K562 (cell line): Measurements from ENCODE around the gene CHRNA9. TPM values are rescaled to one million over a fixed set of nuclear protein-coding genes. Genes with fewer than 3 reads are reported as not detected.

Source experiments
- CBFA2T2 ChIP-seq: fragments of 450-650 bp; conservative IDR thresholded peaks from 2 replicates; pipeline ENCODE4 v1.6.1; 2017; ENCODE audit warnings: mild to moderate bottlenecking
- CBX8 ChIP-seq: fragments of 200-600 bp; sonication (generic); IDR thresholded peaks from 2 replicates; pipeline ENCODE4 v1.6.1; 2012; ENCODE audit warnings: borderline replicate concordance, mixed run types, low read depth, mild to moderate bottlenecking, moderate library complexity, mixed read lengths, low read length, control low read depth, inconsistent platforms; ENCODE audit not compliant: poor library complexity, severe bottlenecking; ENCODE audit errors: extremely low read depth
- MBD2 ChIP-seq: sonication (generic); IDR thresholded peaks from 2 replicates; pipeline ENCODE4 v1.6.1; 2016; ENCODE audit warnings: low read depth, borderline replicate concordance
- NFRKB ChIP-seq: fragments of 450-650 bp; IDR thresholded peaks from 2 replicates; pipeline ENCODE4 v1.6.1; 2016; ENCODE audit warnings: low read depth
- NUFIP1 ChIP-seq: fragments of 450-650 bp; IDR thresholded peaks from 2 replicates; pipeline ENCODE4 v1.6.1; 2018; ENCODE audit not compliant: partially characterized antibody
- RFX5 ChIP-seq: IDR thresholded peaks from 2 replicates; pipeline ENCODE4 v1.6.1; 2011; ENCODE audit warnings: low read depth, mild to moderate bottlenecking, improper control_type of control experiment, low read length
- SAFB ChIP-seq: fragments of 200-400 bp; formaldehyde crosslinking; IDR thresholded peaks from 2 replicates; pipeline ENCODE4 v1.6.1; 2017; ENCODE audit warnings: low read depth, low read length, borderline replicate concordance
- TFAM ChIP-seq: fragments of 250-450 bp; sonication (Bioruptor Pico); conservative IDR thresholded peaks from 2 replicates; pipeline ENCODE4 v1.5.0; 2021; ENCODE audit warnings: mild to moderate bottlenecking, moderate library complexity
- ZNF146 ChIP-seq: IDR thresholded peaks from one replicate; pipeline ENCODE4 v1.6.1; 2018; ENCODE audit warnings: missing compliant biosample characterization; ENCODE audit not compliant: unreplicated experiment
- ZNF24 ChIP-seq: fragments of 450-650 bp; IDR thresholded peaks from 2 replicates; pipeline ENCODE4 v1.6.1; 2016
- polyA plus RNA-seq, 8 experiments: library from polyadenylated mRNA; depleted of rRNA in 4 of 8; stranded (reverse) in 5 of 8; unstranded in 3 of 8; fragments of >200 nt; fragmentation: Nextera tagmentation in 2 of 8; fragmentation: Illumina TruSeq in 1 of 8; extraction: Ambion mirVana in 2 of 8; extraction: Trizol in 1 of 8; gene quantifications; 2 replicates each; pipeline versions ENCODE4 v1.2.1 to v1.2.3, GENCODE V29; 2011 to 2014; ENCODE audit warnings: inconsistent platforms in 1 of 8, missing spikeins in 1 of 8
- total RNA-seq, 7 experiments: library from RNA; depleted of rRNA in 6 of 7; stranded (reverse); fragments of >200 nt in 6 of 7; fragmentation: Illumina TruSeq in 2 of 7; extraction: Trizol in 2 of 7; gene quantifications; 2 replicates each; pipeline versions ENCODE4 v1.2.1 to v1.2.3, GENCODE V29; 2011 to 2021; ENCODE audit warnings: low replicate concordance in 1 of 7
- TF ChIP-seq, protein P1 (sequence below): fragments of 200-800 bp; sonication (Bioruptor generic); IDR thresholded peaks from 2 replicates; pipeline ENCODE4 v1.6.1; 2017; ENCODE audit warnings: missing genetic modification characterization, missing compliant biosample characterization
- TF ChIP-seq, protein P2 (sequence below): fragments of 250-450 bp; sonication (Bioruptor Pico); IDR thresholded peaks from 2 replicates; pipeline ENCODE4 v1.8.0; 2021; ENCODE audit warnings: mild to moderate bottlenecking, moderate library complexity
- TF ChIP-seq, protein P3 (sequence below): fragments of 200-800 bp; sonication (Bioruptor generic); IDR thresholded peaks from 2 replicates; pipeline ENCODE4 v1.6.1; 2016; ENCODE audit warnings: missing genetic modification characterization, missing compliant biosample characterization

Gene CHRNA9
- total and polyA plus RNA-seq, 9 of the 15 experiments (the other 6 are each of a cell fraction or from before 2014, with no cell fraction given), result not detected

- TF ChIP-seq, protein P1, sequence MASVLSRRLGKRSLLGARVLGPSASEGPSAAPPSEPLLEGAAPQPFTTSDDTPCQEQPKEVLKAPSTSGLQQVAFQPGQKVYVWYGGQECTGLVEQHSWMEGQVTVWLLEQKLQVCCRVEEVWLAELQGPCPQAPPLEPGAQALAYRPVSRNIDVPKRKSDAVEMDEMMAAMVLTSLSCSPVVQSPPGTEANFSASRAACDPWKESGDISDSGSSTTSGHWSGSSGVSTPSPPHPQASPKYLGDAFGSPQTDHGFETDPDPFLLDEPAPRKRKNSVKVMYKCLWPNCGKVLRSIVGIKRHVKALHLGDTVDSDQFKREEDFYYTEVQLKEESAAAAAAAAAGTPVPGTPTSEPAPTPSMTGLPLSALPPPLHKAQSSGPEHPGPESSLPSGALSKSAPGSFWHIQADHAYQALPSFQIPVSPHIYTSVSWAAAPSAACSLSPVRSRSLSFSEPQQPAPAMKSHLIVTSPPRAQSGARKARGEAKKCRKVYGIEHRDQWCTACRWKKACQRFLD, result peak; percentile 65
- TF ChIP-seq RFX5 (no peak), NFRKB (peak; percentile 50; the same call in 1 of the 2 replicates), CBFA2T2 (peak; percentile 76), SAFB (no peak), TFAM (CRISPR knock-in tag) (no peak), MBD2 (no peak), ZNF146 (CRISPR knock-in tag) (no peak), ZNF24 (no peak), CBX8 (no peak), NUFIP1 (no peak)
- TF ChIP-seq, protein P2, sequence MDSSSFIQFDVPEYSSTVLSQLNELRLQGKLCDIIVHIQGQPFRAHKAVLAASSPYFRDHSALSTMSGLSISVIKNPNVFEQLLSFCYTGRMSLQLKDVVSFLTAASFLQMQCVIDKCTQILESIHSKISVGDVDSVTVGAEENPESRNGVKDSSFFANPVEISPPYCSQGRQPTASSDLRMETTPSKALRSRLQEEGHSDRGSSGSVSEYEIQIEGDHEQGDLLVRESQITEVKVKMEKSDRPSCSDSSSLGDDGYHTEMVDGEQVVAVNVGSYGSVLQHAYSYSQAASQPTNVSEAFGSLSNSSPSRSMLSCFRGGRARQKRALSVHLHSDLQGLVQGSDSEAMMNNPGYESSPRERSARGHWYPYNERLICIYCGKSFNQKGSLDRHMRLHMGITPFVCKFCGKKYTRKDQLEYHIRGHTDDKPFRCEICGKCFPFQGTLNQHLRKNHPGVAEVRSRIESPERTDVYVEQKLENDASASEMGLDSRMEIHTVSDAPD (CRISPR knock-in tag), result no peak
- TF ChIP-seq, protein P3, sequence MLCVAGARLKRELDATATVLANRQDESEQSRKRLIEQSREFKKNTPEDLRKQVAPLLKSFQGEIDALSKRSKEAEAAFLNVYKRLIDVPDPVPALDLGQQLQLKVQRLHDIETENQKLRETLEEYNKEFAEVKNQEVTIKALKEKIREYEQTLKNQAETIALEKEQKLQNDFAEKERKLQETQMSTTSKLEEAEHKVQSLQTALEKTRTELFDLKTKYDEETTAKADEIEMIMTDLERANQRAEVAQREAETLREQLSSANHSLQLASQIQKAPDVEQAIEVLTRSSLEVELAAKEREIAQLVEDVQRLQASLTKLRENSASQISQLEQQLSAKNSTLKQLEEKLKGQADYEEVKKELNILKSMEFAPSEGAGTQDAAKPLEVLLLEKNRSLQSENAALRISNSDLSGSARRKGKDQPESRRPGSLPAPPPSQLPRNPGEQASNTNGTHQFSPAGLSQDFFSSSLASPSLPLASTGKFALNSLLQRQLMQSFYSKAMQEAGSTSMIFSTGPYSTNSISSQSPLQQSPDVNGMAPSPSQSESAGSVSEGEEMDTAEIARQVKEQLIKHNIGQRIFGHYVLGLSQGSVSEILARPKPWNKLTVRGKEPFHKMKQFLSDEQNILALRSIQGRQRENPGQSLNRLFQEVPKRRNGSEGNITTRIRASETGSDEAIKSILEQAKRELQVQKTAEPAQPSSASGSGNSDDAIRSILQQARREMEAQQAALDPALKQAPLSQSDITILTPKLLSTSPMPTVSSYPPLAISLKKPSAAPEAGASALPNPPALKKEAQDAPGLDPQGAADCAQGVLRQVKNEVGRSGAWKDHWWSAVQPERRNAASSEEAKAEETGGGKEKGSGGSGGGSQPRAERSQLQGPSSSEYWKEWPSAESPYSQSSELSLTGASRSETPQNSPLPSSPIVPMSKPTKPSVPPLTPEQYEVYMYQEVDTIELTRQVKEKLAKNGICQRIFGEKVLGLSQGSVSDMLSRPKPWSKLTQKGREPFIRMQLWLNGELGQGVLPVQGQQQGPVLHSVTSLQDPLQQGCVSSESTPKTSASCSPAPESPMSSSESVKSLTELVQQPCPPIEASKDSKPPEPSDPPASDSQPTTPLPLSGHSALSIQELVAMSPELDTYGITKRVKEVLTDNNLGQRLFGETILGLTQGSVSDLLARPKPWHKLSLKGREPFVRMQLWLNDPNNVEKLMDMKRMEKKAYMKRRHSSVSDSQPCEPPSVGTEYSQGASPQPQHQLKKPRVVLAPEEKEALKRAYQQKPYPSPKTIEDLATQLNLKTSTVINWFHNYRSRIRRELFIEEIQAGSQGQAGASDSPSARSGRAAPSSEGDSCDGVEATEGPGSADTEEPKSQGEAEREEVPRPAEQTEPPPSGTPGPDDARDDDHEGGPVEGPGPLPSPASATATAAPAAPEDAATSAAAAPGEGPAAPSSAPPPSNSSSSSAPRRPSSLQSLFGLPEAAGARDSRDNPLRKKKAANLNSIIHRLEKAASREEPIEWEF, result no peak
Measured at GRCh38 chr4:40292313-40292759, 42.8 kb upstream of the CHRNA9 start (continued).
